Gastrocnemius medialis (tissue), 4 donors: Measurements from ENCODE around the gene THBS1. TPM values are rescaled to one million over a fixed set of nuclear protein-coding genes. Genes with fewer than 3 reads are reported as not detected.

Source experiments
- ATAC-seq, 2 donors: fragments of 150-250 bp; one replicate each; pipeline ENCODE4 v1.9.1; 2016
- DNase-seq, 2 donors: peaks; one replicate each; pipeline ENCODE4 v3.0.0-alpha.2; 2019
- H3K27ac ChIP-seq, 4 donors: fragments of 200-600 bp; sonication (generic); 1 replicate in 1 of 4; 2 replicates in 3 of 4; pipeline ENCODE4 v1.5.1; 2016 to 2018; ENCODE audit warnings: mild to moderate bottlenecking in 2 of 4, moderate library complexity in 1 of 4
- H3K27me3 ChIP-seq, 3 donors: fragments of 200-600 bp; sonication (generic) in 2 of 3; 1 replicate in 1 of 3; 2 replicates in 2 of 3; pipeline versions ENCODE4 v1.5.1 to v1.6.0; 2016 to 2019; ENCODE audit warnings: mild to moderate bottlenecking in 1 of 3, moderate library complexity in 1 of 3
- H3K36me3 ChIP-seq, 2 donors: fragments of 200-600 bp; sonication (generic) in 1 of 2; one replicate each; pipeline ENCODE4 v1.5.1; 2017 to 2018
- H3K4me1 ChIP-seq, 2 donors: fragments of 200-600 bp; sonication (generic) in 1 of 2; one replicate each; pipeline ENCODE4 v1.5.1; 2016 to 2017; ENCODE audit warnings: mild to moderate bottlenecking in 2 of 2
- H3K4me3 ChIP-seq, 4 donors: fragments of 200-600 bp; sonication (generic) in 3 of 4; 1 replicate in 1 of 4; 2 replicates in 3 of 4; pipeline ENCODE4 v1.5.1; 2016 to 2019; ENCODE audit warnings: mild to moderate bottlenecking in 2 of 4
- H3K9me3 ChIP-seq, 3 donors: fragments of 200-600 bp; sonication (generic) in 2 of 3; 1 replicate in 1 of 3; 2 replicates in 2 of 3; pipeline ENCODE4 v1.5.1; 2016 to 2019
- CTCF ChIP-seq, 5 experiments: fragments of 450-650 bp in 3 of 5; fragments of 200-600 bp in 2 of 5; sonication (generic) in 2 of 5; IDR thresholded peaks in 4 of 5; conservative IDR thresholded peaks in 1 of 5; 1 replicate in 4 of 5; 2 replicates in 1 of 5; pipeline ENCODE4 v1.5.1; 2016 to 2019; ENCODE audit warnings: antibody characterized with exemption in 5 of 5, mild to moderate bottlenecking in 3 of 5, moderate library complexity in 3 of 5
- POLR2A ChIP-seq, 2 donors: fragments of 450-650 bp; IDR thresholded peaks; one replicate each; pipeline ENCODE4 v1.6.1; 2017; ENCODE audit warnings: antibody characterized with exemption in 2 of 2, mild to moderate bottlenecking in 2 of 2, moderate library complexity in 2 of 2
- in situ Hi-C, 4 donors: fragments of 200-750 bp; cut with MboI; loops; one replicate each; pipeline versions ENCODE4 v1.15.0 to v1.8.0; 2017; ENCODE audit warnings: low sequenced_read_pairs in 4 of 4
- intact Hi-C: fragments of 100-400 bp; cut with DNase I; formaldehyde crosslinking; loops from one replicate; pipeline ENCODE4 v1.15.1; 2023; ENCODE audit warnings: low total_unique reads
- total RNA-seq, 4 donors: library from RNA; depleted of rRNA; stranded (reverse); fragments of >200 nt; gene quantifications; one replicate each; pipeline versions ENCODE4 v1.1.0 to v1.2.3, GENCODE V29; 2016

THBS1 gene
- total RNA-seq, 4 donors from 2014 or later: 10.7 to 99.0 (median 44.6) TPM

DNA sequence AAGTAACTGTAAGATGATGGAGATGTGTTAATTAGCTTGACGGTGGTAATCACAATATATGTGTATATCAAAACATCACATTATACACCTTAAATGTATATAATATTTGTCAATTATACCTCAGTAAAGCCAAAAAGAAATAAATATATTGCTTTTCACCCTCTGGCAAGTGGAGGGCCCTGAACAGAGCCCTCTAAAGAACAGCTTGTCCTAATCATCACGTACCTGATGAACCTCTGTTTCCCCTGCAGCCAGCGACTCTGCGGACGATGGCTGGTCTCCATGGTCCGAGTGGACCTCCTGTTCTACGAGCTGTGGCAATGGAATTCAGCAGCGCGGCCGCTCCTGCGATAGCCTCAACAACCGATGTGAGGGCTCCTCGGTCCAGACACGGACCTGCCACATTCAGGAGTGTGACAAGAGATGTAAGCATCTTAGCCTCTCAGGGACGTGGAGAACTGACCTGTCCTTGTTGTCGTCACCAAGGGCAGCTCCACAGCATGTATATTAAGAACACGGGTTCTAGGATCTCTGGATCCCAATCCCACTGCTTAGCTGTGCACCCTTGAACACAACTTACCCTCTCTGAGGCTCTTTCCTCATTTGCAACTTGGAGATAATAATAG lies 6.3 kb downstream of the THBS1 start:
- in situ Hi-C loops (loop anchor here in 2 of 4 donors (10.0 to 25.0 kb wide), 3 partner anchors 425 to 775 kb away; no protein-coding TSS in a partner anchor), intact Hi-C loops (loop anchor here (10.0 kb wide), 1 partner anchor 168 kb away; no protein-coding TSS in a partner anchor)
- Histone ChIP-seq H3K27ac (no peak overlapping the region), H3K36me3 (peaks cover 0 to 22% of the 10 kb centered on the region in 2 donors), H3K27me3 (no peaks in the 10 kb centered on the region), H3K4me3 (no peak overlapping the region), H3K9me3 (no peaks in the 10 kb centered on the region), H3K4me1 (peaks cover 0 to 5% of the 10 kb centered on the region in 2 donors)
- no peak for ATAC-seq
- no peak for DNase-seq
- TF ChIP-seq CTCF (IDR thresholded peaks at IDR 0.05 in 4 of 5, conservative IDR thresholded peaks at IDR 0.05 in 1 of 5): no peak
- no peak for TF ChIP-seq POLR2A (IDR thresholded peaks at IDR 0.05)

DNA sequence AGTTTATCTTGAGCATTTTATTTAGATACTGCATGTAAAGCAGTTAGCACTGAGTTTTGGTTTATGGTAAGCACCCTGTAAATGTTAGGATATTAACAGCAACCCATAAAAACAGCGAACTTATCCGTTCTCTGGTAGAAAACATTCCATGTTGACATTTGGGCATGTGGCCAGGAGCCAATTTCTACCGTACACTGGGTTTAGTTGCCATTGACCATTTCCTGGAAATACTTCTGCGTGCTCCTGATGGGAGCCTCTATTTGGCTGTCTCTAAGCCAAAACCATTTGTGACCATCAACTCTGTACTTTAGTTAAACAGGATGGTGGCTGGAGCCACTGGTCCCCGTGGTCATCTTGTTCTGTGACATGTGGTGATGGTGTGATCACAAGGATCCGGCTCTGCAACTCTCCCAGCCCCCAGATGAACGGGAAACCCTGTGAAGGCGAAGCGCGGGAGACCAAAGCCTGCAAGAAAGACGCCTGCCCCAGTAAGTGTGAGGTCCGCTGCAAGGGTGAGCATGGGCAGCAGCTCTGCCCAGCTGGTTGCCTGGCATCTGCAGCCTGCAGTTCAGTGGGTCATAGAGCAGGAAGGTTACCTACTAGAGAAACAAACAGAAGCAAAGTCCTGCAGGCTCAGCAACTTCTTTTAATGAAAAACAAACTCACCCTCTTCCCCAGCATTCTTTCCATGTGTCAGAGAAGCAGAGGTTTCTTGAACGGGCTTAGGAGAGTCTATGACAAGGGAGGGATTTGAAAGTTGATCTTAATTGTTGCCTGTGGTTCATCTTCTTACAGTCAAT lies 7.1 kb downstream of the THBS1 start:
- TF ChIP-seq CTCF (IDR thresholded peaks at IDR 0.05 in 4 of 5, conservative IDR thresholded peaks at IDR 0.05 in 1 of 5): no peak
- no peak for TF ChIP-seq POLR2A (IDR thresholded peaks at IDR 0.05)
- DNase-seq (no peak), ATAC-seq (no peak)
- Histone ChIP-seq H3K27ac (no peak overlapping the region), H3K4me3 (no peak overlapping the region), H3K4me1 (peaks cover 0 to 5% of the 10 kb centered on the region in 2 donors), H3K27me3 (no peaks in the 10 kb centered on the region), H3K36me3 (peaks cover 0 to 28% of the 10 kb centered on the region in 2 donors), H3K9me3 (no peaks in the 10 kb centered on the region)
- intact Hi-C loops (loop anchor here (10.0 kb wide), 1 partner anchor 167 kb away; no protein-coding TSS in a partner anchor), in situ Hi-C loops (loop anchor here in 2 of 4 donors (10.0 to 25.0 kb wide), 3 partner anchors 426 to 776 kb away; no protein-coding TSS in a partner anchor)

DNA sequence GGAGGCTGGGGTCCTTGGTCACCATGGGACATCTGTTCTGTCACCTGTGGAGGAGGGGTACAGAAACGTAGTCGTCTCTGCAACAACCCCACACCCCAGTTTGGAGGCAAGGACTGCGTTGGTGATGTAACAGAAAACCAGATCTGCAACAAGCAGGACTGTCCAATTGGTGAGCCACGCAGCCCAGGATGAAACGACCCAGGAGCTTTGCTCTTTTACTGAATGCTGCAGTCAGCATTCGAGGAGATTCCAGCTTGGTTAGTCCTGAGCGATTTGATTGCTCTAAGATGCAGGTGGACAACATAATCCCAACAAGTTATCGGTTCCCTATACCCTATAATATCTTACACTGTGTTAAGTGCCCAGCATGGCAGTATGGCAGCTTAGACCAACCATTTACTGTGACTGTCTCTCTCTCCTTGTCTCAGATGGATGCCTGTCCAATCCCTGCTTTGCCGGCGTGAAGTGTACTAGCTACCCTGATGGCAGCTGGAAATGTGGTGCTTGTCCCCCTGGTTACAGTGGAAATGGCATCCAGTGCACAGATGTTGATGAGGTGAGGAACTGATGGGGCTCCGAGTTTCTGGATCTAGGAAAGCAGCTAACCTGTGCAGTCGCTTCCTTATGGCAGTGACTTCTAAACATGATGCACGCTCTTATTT lies 7.8 kb downstream of the THBS1 start:
- no peak for TF ChIP-seq POLR2A (IDR thresholded peaks at IDR 0.05)
- TF ChIP-seq CTCF (IDR thresholded peaks at IDR 0.05 in 4 of 5, conservative IDR thresholded peaks at IDR 0.05 in 1 of 5): no peak
- Histone ChIP-seq H3K4me1 (peaks cover 0 to 5% of the 10 kb centered on the region in 2 donors), H3K27me3 (no peaks in the 10 kb centered on the region), H3K9me3 (no peaks in the 10 kb centered on the region), H3K4me3 (no peak overlapping the region), H3K36me3 (peaks cover 0 to 28% of the 10 kb centered on the region in 2 donors), H3K27ac (no peak overlapping the region)
- DNase-seq: no peak
- intact Hi-C loops: loop anchor here (10.0 kb wide), 1 partner anchor 166 kb away; no protein-coding TSS in a partner anchor
- no peak for ATAC-seq
- in situ Hi-C loops: loop anchor here in 2 of 4 donors (10.0 to 25.0 kb wide), 3 partner anchors 426 to 776 kb away; no protein-coding TSS in a partner anchor

- H3K27ac ChIP-seq: no peak overlapping the region
- in situ Hi-C loops: loop anchor here in 2 of 4 donors (10.0 to 25.0 kb wide), 3 partner anchors 427 to 777 kb away; no protein-coding TSS in a partner anchor
These were observed 8.4 kb downstream of the THBS1 start for GRCh38 chr15:39589193-39589814.

More at GRCh38 chr15:39589193-39589814, 8.4 kb downstream of the THBS1 start:
- ATAC-seq (peak in 1 of 2 donors; percentile 60), DNase-seq (no peak)
- intact Hi-C loops: loop anchor here (10.0 kb wide), 1 partner anchor 165 kb away; no protein-coding TSS in a partner anchor
- no peak overlapping the region for H3K4me3 ChIP-seq
- TF ChIP-seq POLR2A (IDR thresholded peaks at IDR 0.05): no peak
- no peak for TF ChIP-seq CTCF (IDR thresholded peaks at IDR 0.05 in 4 of 5, conservative IDR thresholded peaks at IDR 0.05 in 1 of 5)
- H3K36me3 ChIP-seq: peaks cover 0 to 30% of the 10 kb centered on the region in 2 donors
- H3K27me3 ChIP-seq: no peaks in the 10 kb centered on the region
- peaks cover 0 to 5% of the 10 kb centered on the region in 2 donors for H3K4me1 ChIP-seq
- no peaks in the 10 kb centered on the region for H3K9me3 ChIP-seq
